GM12873 (cell line): ENCODE measurements around the gene BMPER.

ENCODE experiments used
- CTCF ChIP-seq: IDR thresholded peaks from 2 replicates; pipeline ENCODE4 v1.5.1; 2012; ENCODE audit warnings: low read depth, mild to moderate bottlenecking, moderate library complexity, low read length, control low read depth; ENCODE audit not compliant: insufficient read depth; ENCODE audit errors: missing control alignments

BMPER gene

GRCh38 chr7:33959676-33960075, 54.3 kb downstream of the BMPER start:
- TF ChIP-seq CTCF = no peak

GRCh38 chr7:33961948-33962347, 56.6 kb downstream of the BMPER start:
- TF ChIP-seq CTCF = no peak

DNA sequence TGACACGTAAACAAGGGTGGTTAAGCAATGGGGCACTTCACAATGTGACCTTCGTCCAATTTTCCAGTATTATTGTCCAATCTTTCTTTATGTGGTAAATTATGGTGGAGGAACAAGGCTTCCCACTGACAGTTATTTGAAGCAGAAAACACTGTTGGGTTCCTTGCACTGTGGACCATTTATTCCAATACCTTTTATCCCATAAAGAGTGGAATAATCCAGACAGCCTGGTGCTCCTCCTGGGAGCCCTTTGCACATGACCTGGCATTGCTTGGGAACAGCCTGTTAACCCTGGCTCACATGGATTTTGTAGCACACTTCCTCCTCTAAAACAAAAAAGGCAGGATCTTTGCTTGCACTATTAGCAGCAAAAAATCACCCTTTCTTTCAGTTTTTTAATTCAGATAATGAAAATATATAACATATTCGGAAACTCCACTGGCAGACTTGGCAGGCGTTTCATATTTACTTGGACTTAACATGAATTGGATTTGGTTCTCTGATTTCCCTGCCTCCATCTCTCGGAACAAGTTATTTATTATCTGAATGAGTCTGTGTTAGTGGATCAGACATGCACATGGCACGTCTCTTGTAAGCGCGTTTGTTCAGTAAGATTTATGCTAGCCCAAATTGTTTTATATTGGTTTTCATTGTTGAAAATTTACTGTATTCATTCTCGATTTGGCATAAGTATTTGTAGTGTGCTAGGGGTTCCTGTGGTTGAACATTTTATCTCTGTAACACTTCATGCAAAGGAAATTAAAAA, 59.3 kb downstream of the BMPER start:
- TF ChIP-seq CTCF = no peak

DNA sequence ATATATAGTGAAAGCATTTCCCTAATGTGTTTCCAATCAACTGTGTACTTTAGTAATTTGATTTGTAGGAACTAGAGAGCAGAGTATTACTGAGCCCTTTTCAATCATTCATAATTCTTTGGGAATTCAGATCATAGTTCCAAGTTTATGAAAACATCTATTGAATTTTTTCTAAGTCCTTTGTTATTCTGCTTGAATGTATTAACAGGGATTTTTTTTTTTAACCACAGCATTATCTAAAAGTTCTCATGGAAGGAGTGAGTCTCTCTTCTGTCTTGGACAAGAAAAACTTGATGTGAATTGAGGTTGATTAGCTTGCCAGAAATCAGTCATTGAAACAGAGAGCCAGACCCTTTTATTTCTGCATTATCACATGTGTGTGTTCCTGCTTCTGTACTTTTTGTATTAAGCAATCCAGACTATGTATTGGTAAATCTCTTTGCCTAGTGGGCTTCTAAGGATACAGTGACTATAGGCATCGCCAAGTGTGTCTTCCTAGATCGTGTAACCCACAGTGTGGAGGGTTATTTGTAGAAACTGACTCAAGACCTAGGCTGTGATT, 59.9 kb downstream of the BMPER start:
- TF ChIP-seq CTCF = no peak

- no peak for TF ChIP-seq CTCF
Measured at GRCh38 chr7:33968591-33968990, 63.3 kb downstream of the BMPER start.

DNA sequence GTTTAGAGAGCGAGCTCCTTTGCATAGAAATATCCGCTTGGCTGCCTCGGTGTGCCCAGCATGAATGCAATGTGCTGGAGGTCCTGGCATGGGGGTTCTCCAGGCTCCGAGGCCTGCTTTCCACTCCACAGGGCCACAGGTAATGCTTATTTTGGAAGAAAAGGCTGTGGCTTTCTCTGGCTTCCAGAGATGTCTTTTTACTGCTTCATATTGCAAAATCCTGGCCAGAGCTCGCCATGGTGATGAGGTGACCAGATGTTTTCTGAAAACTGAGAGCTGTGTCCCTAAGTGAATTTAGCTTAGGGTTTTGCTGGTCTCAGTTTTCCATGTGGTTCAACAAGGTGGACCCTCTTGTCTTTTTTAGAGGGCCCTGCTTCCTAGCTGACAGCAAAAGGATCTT, 65.2 kb downstream of the BMPER start:
- no peak for TF ChIP-seq CTCF

GRCh38 chr7:33971106-33971505, 65.8 kb downstream of the BMPER start:
- no peak for TF ChIP-seq CTCF
